Activated T-cell treated with anti-CD3 and anti-CD28 coated beads, Interleukin-2, amount 50 U/mL, for 48 hours (primary cell): ENCODE results near the gene CD36.

Experiments used
- DNase-seq, 2 experiments: peaks; one replicate each; pipeline ENCODE4 v3.0.0-alpha.2; 2020

Gene CD36

DNA sequence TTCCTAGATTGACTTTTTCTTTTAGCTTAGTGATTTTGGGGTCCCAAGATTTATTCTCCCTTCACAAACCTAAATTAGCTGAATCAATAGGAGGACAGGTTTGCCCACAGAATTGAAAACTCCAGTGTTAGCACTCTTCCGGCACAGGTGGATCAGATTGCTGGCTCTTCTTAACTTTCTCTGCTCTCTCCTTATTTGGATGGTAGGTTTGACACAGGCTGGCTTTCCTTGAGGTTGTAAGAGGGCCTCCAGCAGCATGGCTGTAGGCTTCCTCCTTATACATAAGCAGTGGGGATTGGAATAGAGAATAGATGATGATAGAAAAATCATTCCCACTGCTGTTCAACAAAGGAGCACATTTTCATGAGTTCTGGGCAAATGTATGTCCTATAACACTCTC lies 9.4 kb upstream of the CD36 start:
- DNase-seq, result no peak

DNA sequence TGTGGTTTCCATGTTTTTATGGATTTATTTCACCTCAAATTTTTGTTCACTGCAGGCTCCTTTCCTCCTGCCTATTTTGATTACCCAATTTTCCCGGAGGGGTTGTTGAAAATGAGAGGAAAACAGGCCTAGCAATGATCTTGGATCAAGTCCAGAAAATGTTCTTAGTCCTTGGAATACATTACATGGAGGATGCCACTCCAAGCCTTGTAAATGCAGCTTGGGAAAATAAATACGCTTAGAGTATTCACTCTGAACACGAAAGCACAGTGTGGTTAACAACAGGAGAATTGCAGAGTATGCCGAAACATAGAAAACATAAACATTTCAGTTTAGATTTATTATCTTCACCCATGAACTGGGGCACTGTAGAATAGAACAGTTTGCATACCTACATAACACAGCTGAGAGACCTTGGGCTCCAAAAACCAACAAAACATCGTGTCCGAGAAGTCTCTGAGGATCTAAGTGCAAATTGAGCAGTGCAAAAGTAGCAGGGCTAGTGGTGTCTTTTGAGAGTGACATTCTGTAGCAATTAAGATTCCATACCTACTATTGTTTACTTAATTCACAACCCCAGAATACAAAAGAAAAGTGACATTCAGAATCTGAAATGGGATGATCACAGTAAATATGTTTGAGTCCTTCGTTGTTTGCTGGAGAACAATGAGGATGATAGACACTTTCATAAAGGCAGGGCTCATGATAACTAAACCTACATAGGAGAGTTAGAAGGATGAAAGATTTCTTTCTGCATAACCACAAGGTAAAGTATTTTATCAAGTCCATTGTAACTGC lies 7.6 kb upstream of the CD36 start:
- DNase-seq, result no peak

DNA sequence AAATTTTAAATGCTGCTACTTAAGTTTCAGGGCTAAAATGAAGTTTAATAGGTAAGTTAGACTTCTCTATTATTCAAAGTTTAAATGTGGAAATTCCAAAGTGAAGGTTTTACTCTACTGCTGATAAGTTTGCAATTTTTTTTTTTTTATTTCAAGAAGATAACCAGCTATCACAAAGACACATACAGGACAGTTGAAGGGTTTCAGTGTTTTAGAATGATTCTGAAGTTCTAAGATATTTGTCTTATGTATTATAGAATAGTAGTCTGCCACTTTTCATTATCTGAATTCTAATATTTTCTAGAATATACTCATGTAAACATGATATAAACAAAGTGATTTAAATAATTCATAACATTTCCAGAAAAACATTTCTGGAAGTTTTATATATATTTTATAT lies 7.0 kb upstream of the CD36 start:
- DNase-seq, result no peak

DNA sequence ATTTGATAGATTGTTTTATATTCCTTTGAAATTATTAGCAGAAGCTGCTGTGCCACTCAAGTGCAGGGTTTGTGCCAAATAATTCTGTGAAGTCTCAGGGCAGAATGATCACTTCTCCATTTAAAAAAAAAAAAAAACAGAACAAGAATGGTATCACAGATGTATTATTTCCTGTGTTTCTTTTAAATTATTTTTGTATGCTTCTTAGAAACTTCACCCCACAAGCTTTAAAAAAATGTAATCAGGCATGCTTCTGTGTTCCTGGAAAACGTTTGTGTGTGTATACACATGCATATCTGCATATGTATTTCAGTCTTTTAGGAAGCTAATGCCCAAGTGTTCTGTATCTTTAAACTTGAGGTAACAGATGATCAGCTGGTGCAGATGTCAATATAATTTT lies 6.3 kb upstream of the CD36 start:
- DNase-seq, result no peak

DNA sequence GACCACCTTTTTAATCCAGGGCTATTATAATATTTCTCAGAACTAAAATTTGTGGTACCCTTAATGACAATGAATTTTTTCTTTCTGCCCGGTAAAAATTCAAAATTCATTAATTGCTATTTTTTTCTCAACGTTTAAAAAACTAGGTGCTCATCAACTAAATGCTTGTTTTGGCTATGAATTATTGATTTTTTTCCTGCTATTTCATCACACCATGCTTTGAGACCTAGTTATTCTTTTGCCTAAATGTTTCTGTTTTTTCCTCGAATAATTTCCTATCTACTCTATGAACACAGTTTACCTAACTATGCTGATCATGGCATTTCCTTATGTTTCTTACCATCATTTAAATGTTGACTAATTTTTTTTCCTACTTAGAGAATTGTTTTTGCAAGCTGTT lies 5.6 kb upstream of the CD36 start:
- no peak for DNase-seq

DNA sequence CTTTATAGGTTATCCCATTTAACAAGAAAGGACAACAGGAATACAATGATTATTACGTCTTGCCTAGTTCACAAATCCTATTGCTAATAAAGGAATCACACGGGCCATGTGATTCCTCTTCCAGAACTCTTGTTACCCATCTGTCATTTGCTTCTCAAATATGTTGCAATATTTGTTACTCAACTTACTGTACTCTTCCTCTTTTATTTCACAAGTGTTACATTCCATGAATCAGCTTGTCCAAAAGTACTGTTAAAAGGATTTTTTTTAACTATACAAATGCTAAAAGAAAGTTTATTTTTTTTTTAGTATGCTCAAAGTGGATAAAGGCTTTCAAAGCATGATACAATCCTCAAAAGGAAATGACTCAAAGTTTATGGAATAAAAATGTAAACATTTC lies 3.9 kb upstream of the CD36 start:
- DNase-seq, result no peak

DNA sequence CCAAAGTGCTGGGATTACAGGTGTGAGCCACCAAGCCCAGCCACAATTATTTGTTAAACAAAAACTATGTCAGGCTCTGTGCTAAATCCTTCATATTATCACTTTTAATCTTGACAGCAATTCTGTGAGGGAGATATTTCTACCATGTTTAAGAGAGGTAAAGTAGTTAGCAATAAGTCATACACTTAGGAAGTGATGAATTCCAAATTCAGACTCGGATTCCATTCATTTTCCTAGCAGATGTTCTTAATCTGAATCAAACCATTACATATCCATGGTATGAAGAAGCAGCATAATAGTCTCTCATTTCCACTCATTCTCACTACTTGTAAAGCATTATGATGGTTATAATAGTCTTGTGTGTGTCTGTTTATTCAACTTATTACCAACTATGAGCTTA lies 2.9 kb upstream of the CD36 start:
- no peak for DNase-seq

DNA sequence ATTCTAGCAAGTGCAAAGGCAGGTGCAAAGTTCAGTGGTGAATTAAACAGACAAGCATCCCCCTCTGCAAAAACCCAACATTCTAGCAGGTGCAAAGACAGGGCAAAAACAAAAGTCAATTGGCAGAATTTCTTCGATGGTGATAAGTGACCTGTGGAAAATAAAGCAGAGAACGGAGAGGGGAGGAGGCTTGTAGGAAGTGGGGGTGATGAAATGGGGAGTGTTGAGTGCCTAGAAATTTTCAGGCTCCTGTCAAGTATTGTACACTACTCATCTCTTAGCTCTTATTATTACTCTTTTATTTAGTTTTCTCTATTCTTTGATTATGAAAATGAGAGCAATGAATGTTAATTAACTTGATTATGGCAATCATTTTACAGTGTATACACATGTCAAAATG lies 2.4 kb upstream of the CD36 start:
- no peak for DNase-seq

DNA sequence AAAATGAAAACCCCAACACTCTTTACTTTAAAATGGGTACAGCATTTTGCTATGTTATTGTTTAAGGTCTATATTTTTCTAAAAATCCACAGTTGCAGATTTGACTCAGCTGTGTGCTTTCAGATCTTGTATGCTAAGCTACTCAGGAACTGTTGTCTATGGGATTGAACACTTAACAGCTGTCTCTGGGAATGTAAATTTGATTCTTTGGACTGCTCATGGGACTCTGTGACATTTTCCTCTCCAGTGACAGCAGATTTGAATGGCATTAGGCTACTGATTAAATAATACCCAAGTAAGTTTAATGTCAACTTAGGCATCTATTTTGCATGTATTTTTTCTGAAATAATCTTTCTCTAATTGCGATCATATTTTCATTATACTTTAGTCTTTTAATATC lies 1.7 kb upstream of the CD36 start:
- DNase-seq, result no peak

DNA sequence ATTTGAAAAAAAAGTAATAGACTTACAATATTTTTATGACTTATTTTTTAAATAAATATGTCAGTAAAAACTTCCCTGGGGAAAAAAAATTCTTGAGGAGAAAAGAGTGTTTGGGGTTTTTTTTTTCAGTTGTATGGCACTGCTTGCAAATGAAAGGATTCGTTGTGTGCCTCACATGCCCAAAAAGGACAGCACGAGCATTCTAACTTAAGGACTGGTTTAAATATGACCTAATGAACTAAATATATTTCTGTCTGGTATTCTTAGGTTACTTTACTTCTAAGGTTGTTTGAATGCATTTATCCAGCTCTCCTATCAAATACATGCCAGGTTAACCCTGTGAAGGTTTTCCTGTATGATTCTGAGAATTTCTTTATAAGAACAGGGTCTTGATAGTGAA lies 988 bp upstream of the CD36 start:
- no peak for DNase-seq

DNA sequence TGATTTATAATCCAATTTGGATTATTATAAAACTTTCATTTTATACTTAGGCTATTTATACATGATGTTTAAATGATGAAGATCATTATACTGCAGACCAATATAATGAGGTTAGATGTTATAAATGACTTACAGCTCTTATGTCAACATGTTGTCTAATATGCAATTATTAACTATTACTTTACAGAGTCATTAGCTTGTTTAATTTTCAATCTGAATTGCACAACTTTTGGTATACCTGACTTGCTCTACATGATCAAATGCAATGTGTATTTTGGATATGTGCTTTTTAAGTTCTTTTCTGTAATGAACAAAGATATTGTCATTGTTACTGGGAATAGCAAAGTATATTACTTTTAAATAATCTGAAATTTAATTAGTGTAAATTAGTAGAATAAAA lies 569 bp downstream of the CD36 start:
- no peak for DNase-seq

DNA sequence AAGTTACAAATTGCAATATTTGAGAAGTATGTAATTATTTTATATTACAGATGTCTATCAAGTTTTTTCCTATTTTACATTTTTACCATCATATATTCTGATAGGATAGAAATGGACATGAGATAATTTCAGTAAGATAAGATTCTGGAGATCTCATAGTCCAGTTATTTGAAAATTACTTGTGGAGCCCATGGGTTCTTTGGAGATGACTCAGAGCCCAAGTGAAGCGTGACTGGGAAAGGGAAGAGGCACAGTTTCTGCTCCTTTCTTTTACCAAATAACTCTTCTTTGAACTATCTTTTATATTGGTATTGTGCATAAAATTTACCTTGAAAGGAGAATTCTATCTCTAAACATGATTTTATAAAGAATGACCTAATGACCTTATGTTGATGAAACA lies 2.4 kb downstream of the CD36 start:
- DNase-seq, result no peak

DNA sequence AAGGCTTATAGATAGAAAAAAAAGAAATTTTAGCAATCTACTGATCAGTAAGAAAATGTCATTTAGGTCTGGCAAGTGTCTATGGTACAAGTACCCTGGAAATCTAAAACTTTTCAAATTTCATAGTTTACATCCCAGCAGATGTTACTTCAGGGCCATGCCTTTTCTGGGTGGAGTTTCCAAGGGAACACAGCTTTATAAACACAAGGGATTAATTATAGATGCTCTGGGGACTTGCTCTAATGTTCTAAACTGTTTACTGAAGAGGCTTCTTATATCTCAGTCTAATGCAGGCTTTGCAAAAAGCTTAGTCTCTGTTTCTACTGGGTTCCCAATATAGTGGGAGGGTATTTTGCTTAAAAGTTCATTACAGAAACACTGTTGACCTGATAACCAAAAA lies 3.1 kb downstream of the CD36 start:
- no peak for DNase-seq

DNA sequence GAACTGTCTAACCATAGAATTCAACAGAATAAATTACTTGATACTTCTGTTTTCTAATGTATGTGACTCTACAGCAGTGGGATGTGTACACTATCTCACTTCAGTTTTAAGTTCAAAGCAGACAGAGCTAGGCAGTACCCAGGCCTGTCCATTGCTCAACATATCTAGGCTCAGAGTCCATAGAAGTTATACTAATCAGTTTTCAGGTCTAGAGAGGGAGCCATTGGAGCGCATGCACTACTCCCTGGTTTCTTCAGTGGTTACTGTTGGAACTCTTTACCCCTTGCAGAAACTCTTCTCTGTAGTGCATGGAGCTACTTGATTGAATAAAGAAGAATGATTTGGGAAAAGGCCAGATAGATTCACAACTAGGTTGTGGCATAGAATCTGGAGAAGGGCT lies 4.4 kb downstream of the CD36 start:
- no peak for DNase-seq

DNA sequence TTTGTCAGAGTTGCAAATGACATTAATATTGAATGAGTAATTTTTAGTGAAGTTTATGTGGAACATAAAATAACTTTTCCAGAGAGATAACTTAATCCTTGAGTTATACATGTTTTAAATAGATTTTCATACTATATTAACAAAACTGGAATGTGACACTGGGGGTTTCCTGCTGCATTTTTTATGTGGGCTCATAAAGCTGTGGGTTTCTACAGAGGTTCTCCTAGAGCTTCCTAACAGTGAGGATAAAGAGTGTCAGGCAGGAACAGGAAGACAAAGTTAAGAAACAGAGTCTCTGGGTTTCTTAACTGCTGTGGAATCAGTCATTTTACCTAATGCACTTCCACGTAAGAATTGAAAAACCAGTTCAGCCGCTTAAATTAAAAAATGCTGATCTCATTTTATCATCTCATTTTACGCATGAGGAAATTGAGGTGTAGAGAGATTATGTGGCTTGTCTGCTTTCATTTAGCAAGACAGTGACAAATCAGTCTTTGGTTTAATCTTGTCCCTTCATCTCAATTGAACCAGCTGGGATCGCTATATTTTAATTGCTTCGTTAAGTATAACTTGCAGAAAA lies 5.0 kb downstream of the CD36 start:
- DNase-seq, result no peak

DNA sequence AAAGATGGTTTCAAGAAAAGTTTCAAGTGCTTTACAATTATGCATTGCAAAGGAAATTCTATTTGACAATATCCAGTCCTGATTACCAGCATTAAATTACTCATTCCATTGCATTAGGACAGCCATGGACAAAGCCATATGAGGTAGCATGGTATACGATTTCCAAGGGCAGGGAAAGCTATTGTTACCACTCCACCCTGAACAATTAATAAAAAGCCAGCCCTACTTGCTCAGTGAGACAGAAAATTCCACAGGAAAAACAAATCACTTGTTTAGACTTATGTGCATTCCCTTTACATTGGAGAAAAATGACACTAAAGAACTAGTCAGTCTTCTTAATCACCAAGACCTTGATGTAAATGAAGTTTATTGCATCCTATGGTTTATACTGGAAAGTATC lies 5.6 kb downstream of the CD36 start:
- DNase-seq, result no peak

DNA sequence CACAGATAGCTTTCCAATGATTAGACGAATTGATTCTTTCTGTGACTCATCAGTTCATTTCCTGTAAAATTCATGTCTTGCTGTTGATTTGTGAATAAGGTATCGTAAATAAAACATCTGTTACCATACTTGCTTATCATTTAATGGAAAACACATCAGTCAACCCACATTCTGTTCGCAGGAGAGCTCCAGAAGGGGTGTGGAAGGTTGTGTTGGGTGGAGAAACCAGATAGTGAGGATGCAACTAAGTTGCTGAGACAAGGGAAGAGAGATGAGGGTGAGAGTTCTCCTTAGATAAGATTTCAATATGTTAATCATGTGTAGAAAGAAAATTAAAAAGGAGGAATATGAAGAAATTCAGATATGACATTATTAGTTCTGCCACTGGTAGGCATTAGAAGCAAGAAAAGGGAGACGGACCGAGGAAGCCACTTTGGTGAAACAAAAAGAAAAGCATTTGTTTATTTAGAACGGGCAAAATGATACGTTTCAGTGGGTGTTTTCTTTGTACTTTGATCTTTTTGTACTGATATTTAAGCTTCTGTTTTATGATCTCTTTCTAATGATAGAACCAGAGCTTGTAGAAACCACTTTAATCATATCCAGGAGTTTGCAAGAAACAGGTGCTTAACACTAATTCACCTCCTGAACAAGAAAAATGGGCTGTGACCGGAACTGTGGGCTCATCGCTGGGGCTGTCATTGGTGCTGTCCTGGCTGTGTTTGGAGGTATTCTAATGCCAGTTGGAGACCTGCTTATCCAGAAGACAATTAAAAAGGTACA lies 7.8 kb downstream of the CD36 start:
- no peak for DNase-seq

DNA sequence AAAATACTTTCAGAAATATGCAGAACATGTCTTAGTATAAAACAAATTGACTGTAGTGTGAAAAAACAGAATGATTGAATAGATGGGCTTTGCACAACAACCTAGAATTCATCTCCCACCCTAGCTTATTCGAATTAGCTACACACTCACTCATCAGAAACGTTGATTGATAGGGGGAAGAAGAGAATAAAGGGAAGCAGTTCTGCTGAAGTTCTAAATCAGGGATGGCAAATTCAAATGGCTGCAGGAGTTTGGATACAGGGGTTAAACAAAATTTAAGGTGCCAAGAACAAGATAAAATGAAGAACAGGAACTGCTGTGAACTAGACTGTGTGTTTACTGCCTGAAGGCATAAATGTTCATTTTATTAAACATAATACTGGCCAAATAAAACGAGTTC lies 9.0 kb downstream of the CD36 start:
- DNase-seq, result no peak

DNA sequence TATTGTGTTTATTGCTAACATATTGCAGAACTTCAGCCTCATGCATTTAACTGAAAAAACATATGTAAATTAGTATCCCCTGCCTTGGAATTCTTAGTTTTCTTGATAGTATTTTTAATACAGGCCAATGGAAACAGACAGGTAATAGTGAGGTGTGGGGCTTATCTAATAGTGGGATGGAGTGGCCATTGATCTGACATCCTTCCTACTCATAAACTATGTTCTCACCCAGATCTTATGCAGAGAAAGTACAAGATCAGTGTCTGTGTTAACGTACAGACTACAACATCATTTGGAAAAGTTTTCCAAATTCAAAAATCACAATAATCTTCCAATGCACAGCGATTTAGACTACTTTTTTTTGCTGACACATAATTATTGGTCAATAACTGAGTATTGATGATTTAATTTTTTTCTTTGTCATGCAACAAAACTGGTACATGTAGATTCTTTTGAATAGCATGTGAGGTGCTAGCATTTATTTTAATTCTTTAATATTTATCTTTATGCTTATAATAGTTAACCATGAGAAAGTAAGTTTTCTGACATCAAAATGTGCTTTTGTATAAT lies 9.7 kb downstream of the CD36 start:
- DNase-seq, result no peak

DNA sequence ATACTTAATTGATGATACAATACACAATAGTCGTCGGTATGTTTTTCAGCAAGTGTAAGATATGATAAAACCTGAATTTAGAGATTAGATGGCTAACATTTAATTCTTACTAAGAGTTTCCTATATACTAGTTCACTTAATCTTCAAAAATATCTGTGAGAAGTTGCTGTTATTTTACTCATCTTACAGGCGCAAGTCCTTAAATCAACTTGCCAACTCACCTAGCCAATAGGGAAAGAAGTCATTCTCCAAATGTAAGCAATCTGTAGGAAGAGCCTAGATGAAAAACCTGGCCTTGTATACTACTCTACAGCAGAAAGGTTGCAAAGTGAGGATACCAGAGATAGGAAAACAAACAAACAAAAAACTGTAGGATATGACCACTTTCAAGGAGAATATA lies 10.6 kb downstream of the CD36 start:
- DNase-seq, result no peak

DNA sequence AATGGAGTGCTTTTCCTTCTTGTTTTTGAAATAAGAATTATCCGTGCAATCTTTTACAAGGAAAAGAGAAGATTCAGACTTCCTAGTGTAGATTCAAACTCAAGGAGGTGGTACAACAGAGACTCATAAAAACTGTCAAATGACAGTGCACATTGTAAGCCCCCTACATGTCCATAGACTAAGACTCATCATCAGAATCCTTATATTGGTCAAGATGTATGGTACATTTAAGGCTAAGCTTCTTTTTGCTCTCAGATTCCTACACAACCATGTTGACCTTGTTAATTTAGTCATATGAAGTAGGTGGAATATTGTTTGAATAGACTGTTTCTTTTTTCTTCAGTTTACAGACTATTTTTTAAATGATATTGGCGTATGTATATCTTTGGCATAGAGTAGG lies 11.6 kb downstream of the CD36 start:
- no peak for DNase-seq

DNA sequence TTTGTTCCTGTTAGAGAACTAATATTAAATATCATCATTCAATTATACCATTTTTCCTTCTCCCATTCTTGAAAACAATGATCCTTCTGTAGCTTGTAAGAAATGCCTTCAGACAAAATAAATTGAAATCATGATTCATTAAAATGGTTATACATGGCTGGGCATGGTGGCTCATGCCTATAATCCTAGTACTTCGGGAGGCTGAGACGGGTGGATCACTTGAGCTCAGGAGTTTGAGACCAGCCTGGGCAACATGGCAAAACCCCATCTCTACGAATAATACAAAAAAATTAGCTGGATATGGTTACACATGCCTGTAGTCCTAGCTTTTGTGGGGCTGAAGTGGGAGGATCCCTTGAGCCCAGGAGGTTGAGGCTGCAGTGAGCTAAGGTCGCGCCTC lies 13.0 kb downstream of the CD36 start:
- no peak for DNase-seq

DNA sequence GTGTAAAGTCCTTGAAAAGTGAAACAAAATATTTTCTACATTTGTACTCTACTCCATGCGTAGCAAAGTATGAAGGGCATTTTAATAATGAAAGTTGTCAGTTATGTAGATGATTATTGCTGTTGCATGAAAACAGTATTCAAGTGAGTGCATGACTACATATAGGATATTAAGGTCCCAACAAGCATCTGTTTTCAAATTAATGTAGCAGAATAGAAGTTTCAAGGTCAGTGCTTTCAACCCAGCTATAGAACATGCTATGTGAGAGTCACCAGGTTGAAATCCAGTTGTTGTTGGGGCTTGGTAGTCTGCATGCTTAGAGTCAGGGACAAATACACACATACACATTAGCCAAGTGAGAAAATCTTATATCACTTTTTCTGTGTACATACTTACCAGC lies 14.8 kb downstream of the CD36 start:
- DNase-seq, result no peak

DNA sequence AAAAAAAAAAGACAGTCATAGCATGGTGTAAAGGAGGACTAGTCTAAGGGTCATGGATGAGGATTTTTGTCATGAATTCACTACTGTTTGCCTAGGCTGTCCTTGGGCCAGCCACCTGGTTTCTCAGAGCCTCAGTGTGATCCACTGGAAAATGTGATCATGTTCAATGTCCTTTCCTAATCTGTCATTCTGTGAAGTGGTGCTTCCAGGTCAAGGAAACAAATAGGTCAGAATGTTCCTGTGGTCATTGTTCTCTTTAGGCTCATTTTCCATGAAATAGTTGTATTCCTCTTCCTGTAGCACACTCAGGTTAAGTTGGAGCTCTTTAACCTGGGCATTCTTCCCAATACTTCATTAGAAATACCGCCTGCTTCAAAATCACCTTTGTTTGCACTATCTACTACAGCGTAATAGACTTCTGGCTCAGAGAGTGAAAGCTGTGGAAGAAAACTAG lies 16.5 kb downstream of the CD36 start:
- DNase-seq, result no peak
